Measurements from ENCODE around the gene ADAD1.
"Not testable (repeated sequence)": the region's sequence is repeated elsewhere in the genome, so short reads cannot be mapped to it uniquely, and the experiment has no call there.

Gene ADAD1

GRCh38 chr4:122378711-122379110 lies at the start of gene ADAD1:
Gene ADAD1, plus strand, starts transcription at chr4:122379011. Its CDS starts 1,059 bp downstream, at chr4:122380070.
- no peak for DNase-seq

- DNase-seq: no peak
Observed at GRCh38 chr4:122329876-122330565, 48.8 kb upstream of the ADAD1 start.

DNA sequence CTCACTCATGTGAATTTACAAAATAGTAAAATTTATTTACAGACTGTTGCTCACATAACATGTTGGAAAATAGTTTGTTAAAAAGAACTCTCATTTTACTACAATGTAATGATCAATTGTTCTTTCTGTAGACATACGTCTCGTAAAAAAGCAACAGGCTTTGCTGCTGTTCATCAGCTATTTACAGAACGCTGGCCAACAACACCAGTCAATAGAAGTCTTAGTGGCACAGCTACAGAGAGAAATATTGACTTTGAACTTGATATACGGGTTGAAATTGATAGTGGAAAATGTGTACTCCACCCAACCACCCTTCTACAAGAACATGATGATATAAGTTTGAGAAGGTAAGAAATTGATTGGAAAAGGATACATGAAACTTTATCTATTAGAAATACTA lies 47.6 kb upstream of the ADAD1 start:
- peak; percentile 17 for DNase-seq

GRCh38 chr4:122334828-122335227 lies 44.0 kb upstream of the ADAD1 start:
- DNase-seq: no peak

GRCh38 chr4:122341886-122342285 lies 36.9 kb upstream of the ADAD1 start:
- no peak for DNase-seq

- DNase-seq: no peak
Observed at GRCh38 chr4:122346036-122346435, 32.8 kb upstream of the ADAD1 start.

DNA sequence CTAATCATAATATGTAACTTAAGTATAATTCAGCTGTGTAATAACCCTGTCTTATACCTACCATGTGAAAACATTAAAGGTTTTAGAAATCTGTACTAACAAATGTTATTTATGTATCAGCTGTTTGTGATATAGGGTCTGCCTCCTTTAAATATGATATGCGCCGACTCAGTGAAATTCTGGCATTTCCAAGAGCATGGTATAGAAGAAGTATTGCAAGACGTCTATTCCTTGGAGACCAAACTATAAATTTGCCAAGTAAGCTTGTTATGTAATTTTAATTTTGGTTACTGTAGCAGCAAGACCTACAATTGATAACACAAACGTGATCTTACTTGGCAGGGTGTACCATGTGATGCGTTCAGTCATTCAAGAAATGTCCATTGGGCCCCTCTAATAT lies 32.3 kb upstream of the ADAD1 start:
- no peak for DNase-seq

GRCh38 chr4:122356317-122356808 lies 22.4 kb upstream of the ADAD1 start:
- DNase-seq: no peak

DNA sequence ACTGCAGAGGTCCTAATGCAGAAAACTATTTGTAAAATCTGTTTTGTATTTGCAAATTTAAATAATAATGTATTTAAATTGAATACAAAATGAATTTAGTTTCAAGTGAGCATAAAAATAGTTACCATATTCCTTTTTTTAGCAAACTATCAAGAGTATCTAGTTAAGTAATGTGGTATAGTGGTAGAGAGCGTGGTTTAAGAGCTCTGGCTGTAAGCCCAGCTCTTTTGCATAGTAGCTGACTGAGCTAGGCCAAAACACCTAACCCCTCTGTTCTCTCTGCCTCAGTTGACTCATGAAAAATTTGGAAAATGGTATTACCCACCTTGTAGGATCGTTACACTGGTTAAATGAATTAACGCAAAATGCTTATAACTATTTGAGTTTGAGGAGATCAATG lies 18.1 kb upstream of the ADAD1 start:
- no peak for DNase-seq

DNA sequence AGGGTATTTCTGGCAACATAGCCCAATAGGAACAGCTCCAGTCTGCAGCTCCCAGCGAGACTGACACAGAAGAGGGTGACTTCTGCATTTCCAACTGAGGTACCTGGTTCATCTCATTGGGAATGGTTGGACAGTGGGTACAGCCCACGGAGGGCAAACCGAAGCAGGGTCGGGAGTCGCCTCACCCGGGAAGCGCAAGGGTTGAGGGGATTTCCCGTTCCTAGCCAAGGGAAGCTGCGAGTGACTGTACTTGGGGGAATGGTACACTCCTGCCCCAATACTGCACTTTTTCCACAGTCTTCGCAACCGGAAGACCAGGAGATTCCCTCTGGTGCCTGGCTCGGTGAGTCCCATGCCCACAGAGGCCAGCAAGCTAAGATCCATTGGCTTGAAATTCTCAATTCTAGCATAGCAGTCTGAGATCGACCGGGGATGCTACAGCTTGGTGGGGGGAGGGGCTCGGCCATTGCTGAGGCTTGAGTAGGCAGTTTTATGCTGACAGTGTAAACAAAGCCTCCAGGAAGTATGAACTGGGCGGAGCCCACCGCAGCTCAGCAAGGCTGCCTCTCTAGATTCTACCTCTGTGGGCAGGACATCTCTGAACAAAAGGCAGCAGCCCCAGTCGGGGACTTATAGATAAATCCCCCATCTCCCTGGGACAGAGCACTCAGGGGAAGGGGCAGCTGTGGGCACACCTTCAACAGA lies 14.0 kb upstream of the ADAD1 start:
- peak; percentile 38 for DNase-seq

GRCh38 chr4:122368786-122369185 lies 10.0 kb upstream of the ADAD1 start:
- not testable (repeated sequence) for DNase-seq

GRCh38 chr4:122377352-122377751 lies 1.5 kb upstream of the ADAD1 start:
- no peak for DNase-seq

- DNase-seq: no peak
Observed at GRCh38 chr4:122379239-122379638, 428 bp downstream of the ADAD1 start.

DNA sequence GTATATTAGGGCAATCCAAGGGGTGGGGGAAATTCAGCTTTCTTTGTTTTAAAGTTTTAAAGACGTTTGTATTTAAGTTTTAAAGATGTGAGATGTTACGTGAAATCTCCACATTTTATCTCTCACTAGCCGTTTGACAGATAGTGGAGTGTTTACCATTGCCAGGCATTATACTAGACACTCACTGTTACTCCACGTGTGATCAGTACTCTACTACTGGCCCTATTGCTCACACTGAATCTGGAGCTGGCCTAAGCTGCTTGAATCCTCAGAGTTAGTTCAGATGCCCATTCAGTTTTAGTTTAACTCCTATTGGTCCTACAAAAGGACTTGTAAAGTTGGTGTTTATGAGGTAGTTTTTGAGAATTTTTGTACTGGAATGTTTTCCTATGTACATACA lies 4.5 kb downstream of the ADAD1 start:
- DNase-seq: no peak

- DNase-seq: no peak
Observed at GRCh38 chr4:122384245-122384644, 5.4 kb downstream of the ADAD1 start.

DNA sequence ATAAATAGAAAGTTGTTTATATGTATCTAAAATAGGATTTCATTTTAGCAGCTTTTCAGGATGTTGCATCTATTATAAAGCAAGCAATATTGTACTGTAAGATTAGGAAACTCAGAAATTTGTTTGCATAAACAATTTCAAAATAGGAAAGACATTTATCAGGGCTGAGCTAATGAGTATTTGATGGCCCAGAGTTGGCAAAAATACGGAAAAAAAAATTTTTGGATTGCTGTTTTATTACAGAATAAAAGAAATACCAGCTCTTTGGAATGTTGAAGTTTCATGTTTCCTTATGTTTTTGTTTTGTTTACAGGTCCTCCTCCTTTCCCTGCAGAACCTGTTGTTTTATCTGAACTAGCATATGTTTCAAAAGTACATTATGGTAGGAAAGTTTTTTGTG lies 14.5 kb downstream of the ADAD1 start:
- no peak for DNase-seq

GRCh38 chr4:122403861-122404260 lies 25.1 kb downstream of the ADAD1 start:
- no peak for DNase-seq

GRCh38 chr4:122412547-122412946 lies 33.7 kb downstream of the ADAD1 start:
- no peak for DNase-seq

GRCh38 chr4:122423246-122423645 lies 44.4 kb downstream of the ADAD1 start:
- DNase-seq: no peak

GRCh38 chr4:122431351-122431750 lies 52.5 kb downstream of the ADAD1 start:
- no peak for DNase-seq

- DNase-seq: no peak
Observed at GRCh38 chr4:122434285-122434684, 55.5 kb downstream of the ADAD1 start.

DNA sequence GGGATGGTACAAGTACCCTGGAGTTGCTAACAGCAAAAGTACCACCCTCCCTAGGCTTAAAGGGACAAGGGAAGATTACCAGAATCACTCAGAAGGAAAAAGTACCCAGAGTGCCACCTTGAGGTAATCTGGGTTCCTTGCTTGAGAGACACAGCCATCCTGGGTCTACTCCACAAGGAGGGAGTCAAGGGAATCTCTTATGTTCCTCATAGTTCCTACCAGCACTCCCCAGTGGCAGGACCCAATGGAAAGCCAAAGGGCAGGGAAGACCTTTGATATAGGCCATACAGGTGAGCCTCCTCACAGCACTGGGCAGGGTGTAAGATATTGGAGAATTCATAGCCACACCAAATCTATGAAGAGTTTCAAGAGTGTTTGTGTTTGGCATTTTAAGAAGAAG lies 72.0 kb downstream of the ADAD1 start:
- DNase-seq: no peak

DNA sequence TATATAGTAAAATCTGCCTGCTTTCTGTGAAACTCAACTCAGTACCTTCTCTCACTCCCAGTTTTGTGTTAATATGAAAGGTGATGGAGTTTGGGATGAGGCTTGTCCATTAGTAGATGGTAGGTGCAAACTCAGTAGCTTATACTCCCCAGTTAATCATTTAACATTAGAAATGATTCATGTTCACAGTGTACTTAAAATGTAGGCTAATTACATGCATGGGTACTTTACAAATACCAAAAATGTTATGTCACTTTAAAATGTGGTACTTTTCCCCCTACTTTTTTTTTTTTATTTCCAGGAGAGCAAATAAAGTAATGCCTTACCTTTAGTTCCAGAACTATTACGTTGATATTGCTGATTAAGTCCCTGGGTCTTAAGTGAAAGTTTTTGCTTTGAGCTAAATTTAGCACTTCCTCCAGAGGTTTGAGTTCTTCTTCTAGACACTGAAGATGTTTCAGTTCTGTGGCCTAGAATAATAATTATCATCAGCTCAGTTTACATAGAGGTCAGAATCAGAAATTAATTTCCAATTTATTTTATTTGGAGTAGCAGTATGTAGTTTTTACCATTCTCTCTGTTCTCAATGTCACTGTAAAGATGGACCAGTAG lies 74.7 kb downstream of the ADAD1 start:
- no peak for DNase-seq

Data from NCI-H748 treated with DMSO at 0.1 percent for 48 hours (cell line).